ENCODE results near the gene ULK4.
"Not testable (repeated sequence)": the region's sequence is repeated elsewhere in the genome, so short reads cannot be mapped to it uniquely, and the experiment has no call there.

The ULK4 gene

DNA sequence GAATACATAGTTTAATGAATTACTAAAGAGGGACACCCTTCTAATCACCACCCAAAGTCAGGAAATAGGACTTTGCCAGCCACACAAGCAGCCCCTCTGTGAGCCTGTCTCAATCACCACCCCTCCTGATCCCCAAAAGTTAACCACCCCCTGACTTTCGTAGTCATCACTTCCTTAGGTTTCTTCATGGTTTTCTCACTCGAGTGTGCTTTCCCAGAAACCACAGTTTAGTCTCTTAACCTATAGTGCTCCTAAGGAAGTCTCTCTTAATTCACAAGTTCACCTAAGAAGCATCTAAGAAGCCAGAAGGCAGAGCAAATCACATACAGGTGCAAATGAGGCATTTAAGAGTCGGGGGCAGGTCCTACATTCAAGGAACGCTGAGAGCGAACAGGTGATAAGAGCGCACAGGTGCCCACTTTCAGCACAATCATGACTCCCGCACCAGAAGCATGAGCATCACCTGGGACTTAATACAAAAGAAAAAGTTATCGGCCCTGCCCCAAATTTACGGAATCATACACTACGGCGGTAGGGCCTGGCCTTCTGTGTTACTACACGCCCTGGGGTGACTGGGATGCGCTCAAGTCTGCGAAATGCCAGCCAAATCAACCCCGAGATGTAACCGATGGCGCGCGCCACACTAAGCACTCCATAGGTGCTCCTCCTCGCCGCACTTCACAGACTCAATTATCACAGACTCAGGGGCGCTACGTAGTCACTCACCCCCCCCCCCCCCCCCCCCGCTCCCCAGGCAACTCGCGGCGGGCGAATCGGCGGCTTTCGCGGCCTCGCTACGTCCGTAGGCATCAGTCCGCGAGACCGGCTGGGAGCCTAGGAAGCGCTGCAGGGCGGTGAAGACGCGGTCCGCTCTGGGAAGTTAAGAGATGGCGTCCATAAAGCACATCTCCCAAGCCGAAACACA is 815 bp downstream of the ULK4 start:
- peak; percentile 55 for DNase-seq (ENCODE audit: low read depth)

DNA sequence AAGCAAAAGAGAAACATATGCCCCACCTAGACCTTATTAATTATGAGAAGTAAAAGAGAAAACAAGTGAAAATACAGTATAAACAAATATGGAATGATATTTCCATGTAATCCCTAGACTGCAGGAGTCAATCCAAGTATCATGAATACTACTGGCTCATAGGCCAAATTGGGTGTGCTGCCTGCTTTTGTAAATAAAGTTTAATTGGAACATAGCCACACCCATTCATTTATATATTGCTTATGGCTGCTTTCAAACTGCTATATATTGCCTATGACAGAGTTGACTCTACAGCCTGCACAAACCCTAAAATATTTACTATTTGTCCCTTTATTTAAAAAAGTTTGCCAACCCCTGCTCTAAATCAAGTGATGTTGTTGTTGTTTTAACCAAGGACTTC is 5.3 kb downstream of the ULK4 start:
- DNase-seq (ENCODE audit: low read depth) = no peak

DNA sequence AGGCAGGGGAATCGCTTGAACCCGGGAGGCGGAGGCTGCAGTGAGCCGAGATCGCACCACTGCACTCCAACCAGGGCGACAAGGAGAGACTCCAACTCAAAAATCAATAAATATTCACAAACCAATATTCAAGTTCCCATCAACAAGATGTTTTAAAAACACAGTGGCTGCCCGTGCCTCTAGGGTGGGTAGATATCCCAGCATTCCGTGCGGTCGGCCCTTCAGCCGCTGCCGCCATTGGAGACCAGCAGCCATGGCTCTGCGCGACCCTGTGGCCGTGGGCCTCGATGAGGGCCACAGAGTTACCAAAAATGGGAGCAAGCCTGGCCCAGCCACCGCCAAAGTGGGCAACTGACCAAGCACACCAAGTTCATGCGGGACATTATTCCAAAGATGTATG is 6.7 kb downstream of the ULK4 start:
- no peak for DNase-seq (ENCODE audit: low read depth)

DNA sequence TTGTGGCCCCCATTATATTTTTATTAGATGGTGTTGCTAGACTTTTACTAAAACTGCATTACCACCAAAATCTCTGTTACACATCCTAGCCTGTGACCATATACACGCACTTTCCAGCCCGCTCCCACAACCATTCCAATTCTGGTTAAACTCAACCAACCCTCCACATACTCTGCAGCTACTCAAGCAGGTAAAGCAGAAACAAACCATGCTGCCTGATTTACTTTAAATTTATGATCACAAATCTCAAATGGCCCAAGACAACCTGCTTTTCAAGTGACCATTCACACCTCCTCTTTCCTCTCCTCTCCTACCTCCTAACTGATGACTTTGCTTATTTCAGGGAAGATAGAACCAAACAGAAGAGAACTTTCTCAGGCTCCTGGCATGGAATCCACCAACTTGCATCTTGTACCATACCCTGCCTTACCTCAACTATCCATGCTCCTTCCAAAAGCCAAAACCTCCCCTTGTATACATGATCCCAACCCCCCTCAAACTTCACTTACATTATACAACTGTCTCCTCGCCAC is 18.5 kb downstream of the ULK4 start:
- DNase-seq (ENCODE audit: low read depth) = no peak

DNA sequence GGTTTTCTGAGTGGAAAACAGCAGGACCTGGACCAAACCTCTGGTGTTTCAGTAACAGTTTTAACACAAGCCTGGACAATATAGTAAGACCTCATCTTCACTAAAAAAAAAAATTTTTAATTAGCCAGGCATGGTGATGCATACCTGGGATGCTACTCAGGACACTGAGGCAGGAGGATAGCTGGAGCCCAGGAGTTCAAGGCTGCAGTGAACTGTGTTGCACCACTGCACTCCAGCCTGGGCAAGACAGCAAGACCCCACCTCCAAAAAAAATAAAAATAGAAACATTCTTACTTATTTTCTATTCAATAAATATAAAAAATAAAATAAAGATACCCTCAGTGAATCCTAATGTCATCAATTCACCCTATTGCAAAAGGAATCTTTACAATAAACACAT is 21.5 kb downstream of the ULK4 start:
- DNase-seq (ENCODE audit: low read depth) = no peak

DNA sequence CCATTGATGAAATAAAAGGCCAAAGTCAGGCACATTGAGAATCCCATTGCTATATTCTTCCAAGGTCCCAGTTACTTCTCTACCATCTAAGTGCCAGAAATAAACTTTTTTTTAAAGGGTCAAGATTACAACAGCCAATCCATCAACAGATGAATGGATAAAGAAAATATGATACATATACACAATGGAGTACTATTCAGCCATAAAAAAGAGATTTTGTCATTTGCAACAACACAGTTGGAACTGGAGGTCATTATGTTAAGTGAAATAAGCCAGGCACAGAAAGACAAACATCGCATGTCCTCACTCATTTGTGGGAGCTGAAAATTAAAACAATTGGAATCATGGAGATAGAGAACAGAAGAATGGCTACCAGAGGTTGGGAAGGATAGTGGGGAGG is 25.5 kb downstream of the ULK4 start:
- DNase-seq (ENCODE audit: low read depth) = no peak

DNA sequence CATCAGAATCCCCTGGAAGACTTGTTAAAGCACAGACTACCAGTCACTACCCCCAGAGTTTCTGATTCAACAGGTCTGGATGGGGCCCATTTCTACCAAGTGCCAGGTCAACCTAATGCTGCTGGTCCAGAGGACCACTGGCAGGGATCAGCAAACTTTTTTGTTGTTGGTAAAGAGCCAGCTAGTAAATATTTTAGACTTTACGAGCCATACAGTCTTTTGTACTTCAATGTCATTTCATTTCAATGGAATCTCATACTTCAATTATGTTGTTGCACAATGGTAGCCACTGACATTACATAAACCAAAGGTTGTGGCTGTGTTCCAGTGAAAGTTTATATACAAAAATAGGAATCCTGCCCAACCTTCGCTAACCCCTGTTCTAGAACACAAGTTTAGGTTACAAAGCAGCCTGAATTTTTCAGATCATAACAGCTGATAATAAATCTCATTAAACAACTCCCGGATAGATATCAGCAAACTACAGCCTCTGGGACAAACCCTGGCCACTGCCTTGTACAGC is 28.7 kb downstream of the ULK4 start:
- no peak for DNase-seq (ENCODE audit: low read depth)

DNA sequence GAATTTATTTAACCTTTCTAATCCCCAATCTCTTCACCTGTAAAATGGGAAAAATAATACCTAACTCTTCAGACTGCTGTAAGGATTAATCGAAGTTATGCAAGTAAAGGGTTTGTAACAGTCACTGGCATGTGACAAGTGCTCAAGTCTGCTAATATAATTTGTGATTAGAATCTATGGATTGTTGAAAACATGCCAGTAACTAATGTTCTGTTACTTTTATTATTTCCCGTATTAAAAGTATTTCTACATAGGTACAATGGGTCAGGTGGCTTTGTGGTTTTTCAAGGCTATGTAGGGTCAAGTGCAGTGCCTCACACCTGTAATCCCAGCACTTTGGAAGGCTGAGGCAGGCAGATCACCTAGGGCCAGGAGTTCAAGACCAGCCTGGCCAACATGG is 29.4 kb downstream of the ULK4 start:
- no peak for DNase-seq (ENCODE audit: low read depth)

DNA sequence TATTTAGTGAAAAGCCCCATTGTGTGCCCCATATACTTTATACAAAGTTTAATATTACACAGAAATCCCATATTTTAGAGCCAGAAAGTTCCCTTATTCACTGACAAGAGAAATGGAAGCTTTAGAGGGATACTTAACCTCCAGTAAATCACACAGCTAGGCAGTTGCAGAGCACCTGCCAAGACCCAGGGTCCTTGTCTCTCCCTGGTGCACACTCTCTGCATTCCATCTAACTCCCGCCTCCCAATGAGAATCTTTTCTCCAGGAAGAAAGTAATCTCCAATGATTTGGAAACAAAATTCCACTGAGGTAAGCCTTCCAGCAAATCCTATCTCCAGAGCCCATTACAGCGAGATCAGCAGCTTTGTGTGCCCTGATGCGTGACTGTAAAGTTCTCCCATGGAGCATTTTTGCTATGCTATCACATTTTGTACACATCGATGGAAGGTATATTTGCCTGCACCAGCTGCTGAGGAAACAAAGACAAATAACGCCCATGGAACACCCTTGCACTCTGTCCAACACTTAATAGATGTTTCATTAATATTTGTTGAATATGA is 41.4 kb downstream of the ULK4 start:
- DNase-seq (ENCODE audit: low read depth) = no peak

DNA sequence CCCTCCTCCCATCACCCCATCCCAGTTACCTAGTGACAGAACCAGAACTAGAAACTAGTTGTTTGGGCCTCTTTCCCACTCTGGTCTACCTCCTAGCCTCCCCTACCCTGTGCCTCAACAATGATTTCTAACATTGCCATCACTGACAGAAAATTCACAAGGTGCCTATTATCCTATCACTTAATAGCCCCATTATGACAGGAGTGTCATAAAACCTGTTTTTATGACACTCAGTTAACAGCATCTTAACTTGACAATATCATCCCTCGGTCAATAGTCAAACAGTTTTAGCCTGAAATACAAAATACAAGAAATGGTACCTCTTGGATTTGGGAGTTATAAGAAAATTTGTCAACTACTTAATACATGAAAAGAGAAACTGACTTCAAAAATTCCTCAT is 46.5 kb downstream of the ULK4 start:
- DNase-seq (ENCODE audit: low read depth) = no peak

DNA sequence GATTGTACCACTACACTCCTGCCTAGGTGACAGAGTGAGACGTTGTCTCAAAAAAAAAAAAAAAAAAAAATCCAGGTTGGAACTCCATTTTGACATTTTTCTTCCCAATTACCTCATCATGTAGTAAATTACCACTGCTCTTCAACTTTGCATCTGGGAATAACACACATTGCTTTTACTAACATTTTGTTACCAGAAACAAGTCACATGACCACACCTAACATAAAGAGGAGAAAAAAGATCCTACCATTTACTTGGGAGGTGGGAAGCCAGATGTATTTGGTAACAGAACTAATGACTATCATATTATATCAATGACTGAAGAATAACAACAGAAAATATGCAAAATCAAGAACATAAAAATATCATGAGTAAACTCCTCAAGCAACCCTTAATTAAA is 49.6 kb downstream of the ULK4 start:
- no peak for DNase-seq (ENCODE audit: low read depth)

DNA sequence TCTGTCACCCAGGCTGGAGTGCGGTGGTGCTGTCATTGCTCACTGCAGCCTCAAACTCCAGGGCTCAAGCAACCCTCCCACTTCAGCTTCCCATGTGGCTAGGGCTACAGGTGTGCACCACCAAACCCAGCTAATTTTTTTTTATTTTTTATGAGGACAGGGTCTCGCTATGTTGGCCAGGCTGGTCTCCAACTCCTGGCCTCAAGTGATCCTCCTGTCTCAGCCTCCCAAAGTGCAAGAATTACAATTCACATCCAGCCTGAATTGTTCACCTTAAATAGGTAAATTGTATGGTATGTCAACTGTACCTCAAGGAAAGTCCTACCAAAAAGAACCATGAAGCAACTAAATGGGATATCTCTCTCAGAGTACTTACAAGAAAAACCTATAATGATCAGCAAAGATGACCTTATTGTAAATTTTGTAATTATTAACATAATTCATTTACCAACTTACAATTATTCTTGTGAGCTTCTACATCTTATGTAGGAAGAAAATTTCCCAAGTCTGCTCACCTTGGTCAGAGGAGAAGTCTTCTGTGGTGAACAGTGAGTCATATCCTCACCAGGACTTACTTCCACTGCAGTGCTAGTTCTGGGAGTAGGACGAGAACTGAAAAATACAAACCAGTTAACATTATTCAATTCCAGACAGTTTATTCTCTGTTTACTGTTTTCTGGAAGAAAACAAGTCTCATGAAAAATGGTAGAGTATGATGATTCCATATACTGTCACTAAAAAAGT is 54.4 kb downstream of the ULK4 start:
- no peak for DNase-seq (ENCODE audit: low read depth)

DNA sequence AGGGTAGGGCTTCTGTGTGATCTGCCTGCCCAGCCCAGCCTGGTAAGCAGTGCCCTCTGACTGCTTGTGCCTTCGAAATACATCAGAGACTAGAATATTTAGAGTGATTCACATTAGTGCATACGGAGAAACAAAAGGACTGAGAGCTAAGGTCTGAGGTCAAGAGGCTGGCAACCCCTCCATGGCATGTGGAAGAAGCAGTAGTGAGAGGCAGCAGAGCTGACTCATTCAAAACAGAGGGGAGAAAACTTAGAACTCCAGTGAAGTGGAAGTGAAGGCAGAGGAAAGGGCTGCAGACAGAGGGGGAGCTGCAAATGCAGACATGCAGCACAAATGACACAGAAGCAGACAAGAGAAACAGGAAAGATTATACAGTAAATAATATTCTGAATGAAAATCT is 61.6 kb downstream of the ULK4 start:
- no peak for DNase-seq (ENCODE audit: low read depth)

DNA sequence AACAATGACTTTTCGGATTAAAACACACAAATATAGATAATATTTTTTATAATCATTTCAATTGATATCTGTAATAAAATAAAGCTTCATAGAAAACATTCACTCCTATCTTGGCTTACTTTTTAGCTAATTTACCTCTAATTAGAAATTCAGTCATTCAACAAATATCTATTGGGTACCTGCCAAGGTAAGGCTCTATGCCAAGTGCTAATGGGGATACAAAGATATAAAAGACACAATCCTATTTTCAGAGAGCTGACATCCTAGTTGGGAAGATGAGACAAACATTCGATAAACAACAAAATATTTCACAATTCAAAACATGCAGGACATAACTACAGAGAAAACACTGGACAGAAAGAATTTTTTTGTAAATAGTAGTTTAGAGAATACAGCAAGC is 63.3 kb downstream of the ULK4 start:
- no peak for DNase-seq (ENCODE audit: low read depth)

DNA sequence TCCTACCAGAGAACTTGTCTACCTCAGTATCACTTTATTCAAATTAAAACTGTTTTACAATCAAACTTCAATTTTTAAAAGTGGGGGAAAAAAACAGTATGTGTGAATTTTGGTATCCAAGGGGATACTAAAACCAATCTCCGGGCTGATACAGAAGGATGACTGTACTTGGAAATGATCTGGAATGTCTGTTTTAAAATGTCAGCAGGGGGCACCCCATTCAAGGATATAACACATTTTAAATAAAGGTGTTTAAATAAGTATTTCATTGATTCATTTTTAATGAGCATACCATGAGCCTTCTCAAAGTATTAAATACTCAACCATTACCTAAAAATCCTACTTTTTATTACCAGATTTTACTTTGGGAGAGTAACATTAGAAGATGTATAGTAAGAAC is 67.9 kb downstream of the ULK4 start:
- no peak for DNase-seq (ENCODE audit: low read depth)

DNA sequence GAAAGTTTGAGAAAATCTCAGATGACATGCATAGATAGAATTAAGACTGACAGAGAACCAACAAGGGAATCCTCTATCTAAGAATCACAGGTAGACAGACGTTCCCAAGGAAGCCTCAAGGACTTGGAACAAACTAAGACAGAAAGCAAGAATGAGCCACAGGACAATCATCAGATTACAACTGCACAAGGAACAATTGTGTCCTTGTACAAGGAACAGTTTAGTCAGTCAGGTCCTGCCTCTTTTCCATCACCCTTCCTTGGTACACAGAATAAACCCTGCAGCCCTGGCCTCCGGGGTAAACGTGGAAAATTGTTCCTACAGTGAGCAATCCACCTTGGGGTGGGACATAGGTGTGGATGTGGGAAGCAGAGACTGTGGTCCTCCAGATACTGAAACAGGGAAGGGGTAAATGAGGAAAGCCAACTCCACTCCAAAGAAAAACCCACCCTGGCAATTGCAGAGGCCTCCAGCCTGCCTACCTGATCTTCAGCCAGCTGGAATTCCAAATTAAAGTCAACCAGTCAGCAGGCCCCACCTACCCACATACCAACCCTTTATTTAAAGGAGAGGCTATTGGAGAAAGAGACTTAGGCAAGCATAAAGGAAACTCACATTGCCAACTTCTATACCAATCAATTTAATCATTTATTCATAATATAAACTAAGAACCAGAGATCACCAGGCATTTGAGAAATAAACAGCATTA is 73.4 kb downstream of the ULK4 start:
- no peak for DNase-seq (ENCODE audit: low read depth)

DNA sequence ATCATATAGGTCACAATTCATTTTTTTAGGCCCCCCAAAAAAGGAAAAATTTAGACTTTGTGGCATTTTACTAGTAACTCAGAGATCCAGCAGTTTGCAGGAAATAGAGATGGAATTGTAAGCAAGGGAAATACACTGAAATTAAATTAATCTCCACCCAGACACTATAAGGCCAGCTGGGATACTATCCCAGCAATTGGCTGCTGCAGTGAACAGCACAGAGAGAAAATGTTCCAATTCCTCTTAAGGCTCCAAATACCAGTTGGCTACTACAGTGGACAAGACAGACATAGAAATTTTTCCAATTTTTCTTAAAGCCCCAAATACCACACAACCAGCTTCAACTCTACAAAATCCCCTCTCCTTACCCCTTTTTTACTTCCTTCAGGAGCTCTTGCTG is 78.9 kb downstream of the ULK4 start:
- DNase-seq (ENCODE audit: low read depth) = no peak

DNA sequence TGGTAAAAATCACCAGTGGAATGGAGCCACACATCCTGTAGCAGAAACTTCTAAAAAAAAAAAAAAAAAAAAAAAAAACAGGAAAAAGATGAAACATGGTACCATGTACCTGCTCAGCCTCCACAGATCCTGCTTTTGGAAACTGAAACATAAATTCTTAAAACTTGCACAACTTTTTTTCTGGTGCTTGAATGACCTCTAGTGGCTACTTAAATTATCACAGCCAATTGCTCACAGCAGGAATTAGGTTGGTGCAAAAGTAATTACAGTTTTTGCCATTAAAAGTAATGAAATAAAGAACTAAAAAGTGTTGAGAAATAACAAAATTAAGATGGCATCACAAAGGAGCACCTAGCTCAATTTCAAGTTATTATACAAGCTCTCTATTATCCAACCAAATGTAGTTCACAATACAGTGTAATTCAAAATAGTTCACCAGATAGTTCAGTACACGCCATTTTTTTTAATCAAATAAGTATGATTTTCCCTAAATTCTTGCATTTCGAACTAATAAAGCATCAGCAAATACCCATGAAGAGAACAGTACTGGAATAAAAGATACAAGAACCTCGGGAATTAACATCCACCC is 80.6 kb downstream of the ULK4 start:
- DNase-seq (ENCODE audit: low read depth) = no peak

DNA sequence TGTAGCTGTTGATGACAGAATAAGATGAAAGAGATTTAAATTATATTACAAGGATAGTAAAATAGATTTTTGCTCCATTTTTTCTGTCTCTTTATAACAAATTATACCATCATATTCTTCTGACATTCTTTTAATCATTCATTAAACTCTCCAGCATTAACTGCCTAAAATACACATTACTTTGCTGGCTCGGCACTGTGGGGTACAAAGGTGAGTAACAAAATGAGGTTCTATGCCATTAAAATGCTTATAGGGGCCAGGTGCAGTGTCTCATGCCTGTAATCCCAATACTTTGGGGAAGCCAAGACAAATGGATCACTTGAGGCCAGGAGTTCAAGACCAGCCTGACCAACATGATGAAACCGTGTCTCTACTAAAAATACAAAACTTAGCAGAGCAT is 81.5 kb downstream of the ULK4 start:
- no peak for DNase-seq (ENCODE audit: low read depth)

DNA sequence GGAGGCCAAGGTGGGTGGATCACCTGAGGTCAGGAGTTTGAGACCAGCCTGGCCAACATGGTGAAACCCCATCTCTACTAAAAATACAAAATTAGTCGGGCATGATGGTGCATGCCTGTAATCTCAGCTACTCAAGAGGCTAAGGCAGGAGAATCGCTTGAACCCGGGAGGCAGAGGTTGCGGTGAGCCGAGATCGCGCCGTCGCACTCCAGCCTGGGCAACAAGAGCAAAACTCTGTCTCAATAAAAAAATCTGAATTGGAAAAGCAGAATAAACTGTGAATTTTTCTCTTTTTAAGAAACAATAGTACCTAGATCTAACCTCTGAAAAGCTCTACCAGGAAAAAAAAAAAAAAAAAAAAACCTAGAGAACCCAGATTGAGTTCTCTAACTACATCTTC is 84.2 kb downstream of the ULK4 start:
- not testable (repeated sequence) for DNase-seq (ENCODE audit: low read depth)

DNA sequence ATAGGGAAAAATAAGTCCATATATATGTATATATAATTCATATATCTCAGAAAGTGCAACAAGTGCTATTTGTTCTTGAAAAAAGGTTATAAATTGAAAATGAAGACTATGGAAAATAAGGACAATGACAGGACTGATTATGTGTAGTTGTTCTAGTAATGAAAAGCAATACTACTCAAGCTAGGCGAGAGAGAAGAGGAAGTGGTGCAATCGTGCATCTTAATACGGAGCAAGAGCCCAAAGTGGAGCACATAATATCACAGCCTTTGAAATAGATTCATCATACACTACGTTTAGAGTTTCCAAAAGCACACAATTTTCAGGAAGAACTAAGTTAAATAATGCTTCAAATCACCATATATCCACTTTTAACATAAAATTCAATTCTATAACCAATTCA is 87.9 kb downstream of the ULK4 start:
- DNase-seq (ENCODE audit: low read depth) = no peak

DNA sequence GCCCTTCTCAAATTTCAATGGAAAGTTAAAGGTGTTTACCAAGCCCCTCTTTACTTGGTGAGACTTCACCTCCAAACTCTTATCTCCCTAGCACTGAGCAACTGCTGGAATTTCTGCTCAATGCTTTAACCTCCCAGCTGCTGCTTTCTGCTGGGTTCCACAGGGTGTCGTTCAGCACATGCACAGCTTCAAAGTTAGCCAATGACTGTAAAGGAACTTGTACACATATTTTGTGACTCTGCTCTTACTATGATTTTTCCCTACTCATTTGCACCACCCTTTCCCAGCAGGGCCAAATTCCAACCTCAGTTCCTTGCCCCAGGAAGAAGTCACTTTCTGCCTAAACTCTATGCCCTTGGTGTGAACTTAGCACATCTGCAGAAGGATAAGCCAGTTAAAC is 89.7 kb downstream of the ULK4 start:
- no peak for DNase-seq (ENCODE audit: low read depth)
